GM19397 (cell line): Measurements from ENCODE around the gene PRR19.

Source experiments
- ATAC-seq: cut with Tn5 transposase; IDR thresholded peaks from one replicate; pipeline ENCODE4 v1.9.1; 2021; ENCODE audit warnings: mild to moderate bottlenecking, moderate library complexity; ENCODE audit not compliant: unreplicated experiment

The PRR19 gene

DNA sequence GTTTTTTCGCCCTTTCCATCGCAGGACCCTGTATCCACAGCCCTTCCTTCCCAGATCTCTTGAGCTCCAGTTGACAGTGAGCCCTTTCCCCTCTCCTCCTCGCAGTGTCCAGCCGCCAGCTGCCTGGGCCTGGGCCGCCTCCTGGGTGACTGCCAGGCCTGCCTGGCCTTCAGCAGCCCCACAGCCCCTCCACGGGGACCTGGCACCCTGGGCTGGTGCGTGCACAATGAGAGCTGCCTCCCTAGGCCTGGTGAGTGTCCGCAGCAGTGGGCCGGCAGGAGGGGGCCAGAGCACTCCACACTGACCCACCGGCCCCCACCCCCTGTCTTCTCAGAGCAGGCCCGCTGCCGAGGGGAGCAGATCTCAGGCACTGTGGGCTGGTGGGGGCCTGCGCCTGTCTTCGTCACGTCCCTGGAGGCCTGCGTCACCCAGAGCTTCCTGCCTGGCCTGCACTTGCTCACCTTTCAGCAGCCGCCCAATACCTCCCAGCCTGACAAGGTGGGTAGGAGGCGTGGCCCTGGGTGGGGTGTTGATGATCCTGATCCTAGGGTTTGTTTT is 42.5 kb downstream of the PRR19 start:
- no peak for ATAC-seq

DNA sequence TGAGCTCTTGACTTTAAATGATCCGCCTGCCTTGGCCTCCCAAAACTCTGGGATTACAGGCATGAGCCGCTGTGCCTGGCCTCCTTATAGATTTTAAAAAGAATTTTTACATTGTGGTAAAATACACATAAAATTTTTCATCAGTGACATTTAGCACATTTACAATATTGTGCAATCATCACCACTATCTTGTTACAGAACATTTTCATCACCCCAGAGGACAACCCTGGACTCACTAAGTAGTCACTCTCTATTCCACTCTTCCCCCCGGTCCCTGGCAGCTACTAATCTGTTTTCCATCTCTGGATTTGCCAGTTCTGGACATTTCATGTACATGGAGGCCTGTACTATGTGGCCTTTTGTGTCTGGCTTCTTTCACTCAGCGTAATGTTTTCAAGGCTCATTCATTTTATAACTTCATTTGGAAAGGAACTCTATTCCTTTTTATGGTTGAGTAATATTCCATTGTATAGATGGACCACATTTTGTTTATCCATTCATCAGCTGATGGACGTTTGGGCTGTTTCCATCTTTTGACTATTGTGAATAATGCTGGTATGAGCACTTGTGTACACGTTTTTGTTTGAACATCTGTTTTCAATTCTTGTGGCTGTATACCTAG is 43.4 kb downstream of the PRR19 start:
- ATAC-seq: no peak

DNA sequence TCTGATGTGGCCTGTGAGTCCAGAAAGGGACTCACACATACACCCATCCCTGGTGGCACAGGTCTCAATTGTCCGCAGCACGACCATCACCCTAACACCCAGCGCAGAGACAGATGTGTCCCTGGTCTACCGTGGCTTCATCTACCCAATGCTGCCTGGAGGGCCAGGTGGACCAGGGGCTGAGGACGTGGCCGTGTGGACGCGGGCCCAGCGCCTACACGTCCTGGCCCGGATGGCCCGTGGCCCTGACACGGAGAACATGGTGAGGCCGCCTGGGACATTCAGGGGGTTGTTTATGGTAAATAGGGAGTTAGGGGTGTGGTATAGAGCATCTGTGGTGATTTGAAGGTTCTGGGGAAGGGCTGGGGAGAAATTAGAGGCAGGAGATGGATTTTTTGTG is 46.3 kb downstream of the PRR19 start:
- ATAC-seq: no peak

DNA sequence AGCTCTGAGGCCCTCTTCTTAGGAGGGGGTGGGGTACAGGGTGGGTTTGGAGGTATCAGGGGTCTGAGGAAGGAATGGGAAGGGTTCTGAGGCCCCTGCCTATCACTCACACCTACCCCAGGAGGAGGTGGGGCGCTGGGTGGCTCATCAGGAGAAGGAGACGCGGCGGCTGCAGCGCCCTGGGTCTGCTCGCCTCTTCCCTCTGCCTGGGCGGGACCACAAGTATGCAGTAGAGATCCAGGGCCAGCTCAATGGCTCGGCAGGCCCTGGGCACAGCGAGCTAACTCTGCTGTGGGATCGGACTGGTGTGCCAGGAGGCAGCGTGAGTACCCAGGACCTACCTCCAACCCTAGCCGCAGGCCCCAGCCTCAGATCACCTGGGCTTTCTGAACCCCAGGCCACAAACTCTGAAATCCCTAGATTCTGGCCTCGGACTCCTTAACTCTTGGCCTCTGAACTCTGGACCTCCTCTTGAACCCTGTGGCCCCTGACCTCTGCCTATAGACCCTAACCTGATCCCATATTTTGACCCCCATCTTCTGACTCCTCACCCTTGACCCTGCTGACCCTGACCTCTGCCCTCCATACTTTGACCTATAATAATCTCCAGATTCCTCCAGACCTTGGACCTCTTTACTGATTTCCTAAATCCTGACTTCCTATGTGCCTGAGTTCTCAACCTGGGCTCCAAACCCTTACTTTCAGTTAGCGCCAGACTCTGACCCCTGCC is 47.6 kb downstream of the PRR19 start:
- no peak for ATAC-seq

DNA sequence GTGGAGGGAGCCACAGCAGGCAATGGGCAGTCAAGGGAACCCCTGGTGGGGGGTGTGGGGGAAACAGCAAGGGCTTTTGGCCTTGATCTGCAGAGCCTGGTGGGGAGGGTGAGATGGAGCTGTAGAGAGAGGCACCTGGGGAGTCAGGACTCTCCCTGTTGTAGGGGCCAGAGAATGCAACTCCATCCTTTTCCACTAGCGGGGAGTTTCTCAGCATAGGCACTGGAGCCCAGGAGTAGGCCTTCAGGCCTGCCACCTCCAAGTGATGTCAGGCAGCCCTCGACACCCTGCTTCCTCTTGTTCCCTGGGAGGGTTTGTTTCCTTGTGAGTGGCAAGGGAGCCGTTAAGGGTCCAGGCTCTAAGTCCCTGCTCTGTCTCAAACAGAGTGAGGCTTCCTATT is 48.5 kb downstream of the PRR19 start:
- no peak for ATAC-seq

DNA sequence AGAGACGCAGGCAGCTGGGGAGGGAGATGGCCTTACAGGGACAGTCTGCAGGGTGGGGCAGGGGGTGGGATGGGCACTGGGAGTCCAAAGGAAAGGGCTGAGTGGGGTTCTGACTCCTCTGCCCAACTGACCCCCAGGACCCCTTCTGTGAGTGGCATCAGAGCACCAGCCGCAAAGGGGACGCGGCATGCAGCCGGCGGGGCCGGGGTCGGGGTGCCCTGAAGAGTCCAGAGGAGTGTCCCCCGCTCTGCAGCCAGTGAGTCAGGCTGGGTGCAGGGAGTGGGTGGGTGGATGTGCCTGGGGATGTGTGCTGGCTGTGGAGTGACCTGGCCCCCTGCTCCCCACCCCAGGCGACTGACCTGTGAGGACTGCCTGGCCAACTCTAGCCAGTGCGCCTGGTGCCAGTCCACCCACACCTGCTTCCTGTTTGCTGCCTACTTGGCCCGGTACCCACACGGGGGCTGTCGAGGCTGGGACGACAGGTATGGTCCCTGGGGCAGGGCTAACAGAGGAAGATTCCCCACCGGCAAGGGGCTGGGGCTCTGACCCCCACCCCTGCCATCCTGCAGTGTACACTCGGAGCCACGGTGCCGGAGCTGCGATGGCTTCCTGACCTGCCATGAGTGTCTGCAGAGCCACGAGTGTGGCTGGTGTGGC is 49.3 kb downstream of the PRR19 start:
- ATAC-seq: no peak

DNA sequence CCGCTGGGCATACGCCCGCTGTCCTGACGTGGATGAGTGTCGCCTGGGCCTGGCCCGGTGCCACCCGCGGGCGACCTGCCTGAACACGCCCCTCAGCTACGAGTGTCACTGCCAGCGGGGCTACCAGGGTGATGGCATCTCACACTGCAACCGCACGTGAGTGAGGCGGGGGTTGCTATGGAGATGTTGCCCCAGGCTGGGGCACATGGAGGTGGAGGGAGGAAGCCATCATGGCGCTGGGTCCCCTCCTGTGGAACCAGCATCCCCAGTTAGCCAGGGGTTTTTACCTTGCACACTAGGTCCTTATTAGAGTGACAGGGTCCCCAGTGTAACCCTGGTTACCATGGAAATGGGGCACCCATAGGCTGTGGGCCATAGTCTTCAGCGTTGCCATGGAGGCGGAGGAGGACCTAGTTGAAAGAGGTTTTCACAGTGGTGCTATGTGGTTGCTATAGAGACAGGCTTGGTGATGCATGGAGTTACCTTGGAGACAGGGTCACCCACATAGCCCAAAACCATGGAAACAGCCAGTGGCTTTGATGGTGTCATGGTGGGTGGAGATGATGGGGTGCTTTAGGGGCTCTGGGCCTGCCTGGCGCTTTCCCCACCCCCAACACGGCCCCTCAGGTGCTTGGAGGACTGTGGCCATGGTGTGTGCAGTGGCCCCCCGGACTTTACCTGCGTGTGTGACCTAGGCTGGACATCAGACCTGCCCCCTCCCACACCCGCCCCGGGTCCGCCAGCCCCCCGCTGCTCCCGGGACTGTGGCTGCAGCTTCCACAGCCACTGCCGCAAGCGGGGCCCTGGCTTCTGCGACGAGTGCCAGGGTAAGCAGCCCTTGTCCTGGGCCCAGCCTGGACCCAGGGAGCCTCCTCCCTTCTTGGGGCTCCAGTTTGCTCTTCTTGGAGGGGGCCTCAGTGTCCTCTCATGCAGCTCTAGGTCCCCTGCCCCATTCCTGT is 50.6 kb downstream of the PRR19 start:
- no peak for ATAC-seq

DNA sequence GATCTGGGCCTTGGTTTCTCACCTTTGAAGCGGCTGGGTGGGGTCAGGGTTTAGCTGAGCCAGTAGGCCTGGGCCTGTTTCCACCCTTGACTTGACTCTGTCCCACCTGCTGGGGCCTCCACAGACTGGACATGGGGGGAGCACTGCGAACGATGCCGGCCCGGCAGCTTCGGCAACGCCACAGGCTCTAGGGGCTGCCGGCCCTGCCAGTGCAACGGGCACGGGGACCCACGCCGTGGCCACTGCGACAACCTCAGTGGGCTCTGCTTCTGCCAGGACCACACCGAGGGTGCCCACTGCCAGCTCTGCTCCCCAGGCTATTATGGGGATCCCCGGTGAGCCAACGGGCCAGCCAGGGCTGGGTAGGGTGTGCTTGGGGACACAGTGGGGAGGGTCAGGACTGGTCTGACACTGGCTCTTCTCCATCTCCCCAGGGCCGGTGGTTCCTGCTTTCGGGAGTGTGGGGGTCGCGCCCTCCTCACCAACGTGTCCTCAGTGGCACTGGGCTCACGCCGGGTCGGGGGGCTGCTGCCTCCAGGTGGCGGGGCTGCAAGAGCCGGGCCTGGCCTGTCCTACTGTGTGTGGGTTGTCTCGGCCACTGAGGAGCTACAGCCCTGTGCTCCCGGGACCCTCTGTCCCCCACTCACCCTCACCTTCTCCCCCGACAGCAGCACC is 51.5 kb downstream of the PRR19 start:
- no peak for ATAC-seq

DNA sequence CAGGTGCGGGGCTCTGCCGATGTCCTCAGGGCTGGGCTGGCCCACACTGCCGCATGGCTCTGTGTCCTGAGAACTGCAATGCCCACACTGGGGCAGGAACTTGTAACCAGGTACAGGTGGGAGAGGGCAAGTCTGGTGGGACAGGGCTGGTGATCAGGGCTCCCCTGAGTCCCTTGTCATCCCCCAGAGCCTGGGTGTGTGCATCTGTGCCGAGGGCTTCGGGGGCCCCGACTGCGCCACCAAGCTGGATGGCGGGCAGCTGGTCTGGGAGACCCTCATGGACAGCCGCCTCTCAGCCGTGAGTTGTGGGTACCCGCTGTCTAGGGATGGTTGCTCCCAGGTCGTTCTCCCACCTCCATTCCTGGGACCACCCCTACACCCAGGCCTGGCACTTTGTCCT is 54.0 kb downstream of the PRR19 start:
- ATAC-seq: no peak

DNA sequence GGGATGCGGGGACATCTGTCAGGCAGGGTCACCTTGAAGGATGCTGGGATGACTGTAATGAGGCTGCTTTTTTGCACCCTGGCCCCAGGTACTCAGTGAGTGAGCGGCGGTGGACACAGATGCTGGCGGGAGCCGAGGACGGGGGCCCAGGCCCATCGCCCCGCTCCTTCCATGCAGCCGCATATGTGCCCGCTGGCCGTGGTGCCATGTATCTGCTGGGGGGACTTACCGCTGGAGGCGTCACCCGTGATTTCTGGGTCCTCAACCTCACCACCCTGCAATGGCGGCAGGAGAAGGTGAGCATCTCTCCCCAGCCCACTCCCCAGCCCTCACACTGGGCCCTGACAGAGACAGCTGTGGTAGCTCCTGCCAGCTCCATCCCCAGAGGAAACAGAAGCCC is 54.8 kb downstream of the PRR19 start:
- no peak for ATAC-seq

DNA sequence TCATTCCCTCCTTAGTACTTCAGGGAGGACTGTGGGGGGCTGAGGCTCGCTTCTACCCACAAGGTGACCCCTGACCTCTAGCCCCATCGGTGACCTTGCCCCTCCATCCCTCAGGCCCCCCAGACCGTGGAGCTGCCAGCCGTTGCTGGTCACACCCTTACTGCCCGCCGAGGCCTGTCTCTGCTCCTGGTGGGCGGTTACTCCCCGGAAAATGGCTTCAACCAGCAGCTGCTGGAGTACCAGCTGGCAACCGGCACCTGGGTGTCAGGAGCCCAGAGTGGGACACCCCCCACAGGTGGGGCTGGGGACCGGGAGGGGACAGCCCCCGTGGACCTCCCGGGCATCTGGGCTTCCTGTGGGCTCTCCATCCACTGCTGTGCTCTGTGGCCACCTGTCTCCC is 55.4 kb downstream of the PRR19 start:
- no peak for ATAC-seq
